Endothelial cell of umbilical vein (primary cell): ENCODE measurements around the gene HSPA12A. TPM values are rescaled to one million over a fixed set of nuclear protein-coding genes. Genes with fewer than 3 reads are reported as not detected.

Source experiments
- BruUV-seq: library from RNA; stranded (reverse); fragments of 400-500 nt; replicated peaks from 2 replicates; lab custom pipeline; 2021; lab: Mats Ljungman, UMichigan
- CTCF ChIA-PET: fragments of 300-600, 350-600 bp; sonication (Branson Sonifier 250); formaldehyde crosslinking; loops from one replicate; lab custom pipeline; 2021; ENCODE audit warnings: antibody characterized with exemption, inconsistent platforms; lab: Charles Lee
- POLR2A ChIA-PET: fragments of 300-600, 350-600 bp; sonication (Branson Sonifier 250); formaldehyde crosslinking; loops from one replicate; lab custom pipeline; 2021; ENCODE audit warnings: antibody characterized with exemption, inconsistent platforms; lab: Charles Lee
- DNase-seq: peaks from one replicate; pipeline ENCODE4 v3.0.0-alpha.2; 2011; ENCODE audit warnings: low read depth, low spot score
- FAIRE-seq: peaks from 2 replicates; lab custom pipeline; 2011; peaks lifted over from hg19 to GRCh38; lab: Jason Lieb, UNC
- H2AFZ ChIP-seq: 2 replicates; pipeline ENCODE4 v1.6.0; 2012; ENCODE audit warnings: low read depth, low read length, control low read depth, inconsistent platforms
- H3K27ac ChIP-seq: 2 replicates; pipeline ENCODE4 v1.5.1; 2011; ENCODE audit warnings: low read depth, mild to moderate bottlenecking, control low read depth, low read length, moderate library complexity; ENCODE audit not compliant: insufficient read depth
- H3K27me3 ChIP-seq, 2 experiments: 2 replicates each; pipeline versions ENCODE4 v1.6.0 to v1.6.1; 2011; ENCODE audit warnings: low read length in 2 of 2, mixed read lengths in 1 of 2; ENCODE audit not compliant: control insufficient read depth in 2 of 2, insufficient read depth in 2 of 2
- H3K36me3 ChIP-seq, 2 experiments: 2 replicates in 1 of 2; 3 replicates in 1 of 2; pipeline ENCODE4 v1.5.1; 2011; ENCODE audit warnings: low read length in 2 of 2, mild to moderate bottlenecking in 1 of 2, moderate library complexity in 1 of 2; ENCODE audit not compliant: control insufficient read depth in 2 of 2, insufficient read depth in 2 of 2; ENCODE audit errors: extremely low read depth in 1 of 2
- H3K4me1 ChIP-seq: 3 replicates; pipeline ENCODE4 v1.5.1; 2011; ENCODE audit warnings: mild to moderate bottlenecking, low read length; ENCODE audit not compliant: control insufficient read depth, insufficient read depth; ENCODE audit errors: extremely low read depth
- H3K4me2 ChIP-seq: 2 replicates; pipeline ENCODE4 v1.6.1; 2011; ENCODE audit warnings: low read length, control low read depth, mixed read lengths; ENCODE audit not compliant: insufficient read depth
- H3K4me3 ChIP-seq, 3 experiments: fragments of 200-600 bp in 1 of 3; sonication (generic), shearing (Covaris generic) in 1 of 3; replicated peaks in 1 of 3; 2 replicates each; pipeline ENCODE4 v1.5.1; 2011 to 2016; ENCODE audit warnings: control low read depth in 3 of 3, low read length in 3 of 3, mild to moderate bottlenecking in 2 of 3, inconsistent platforms in 1 of 3, low read depth in 1 of 3, moderate library complexity in 1 of 3; ENCODE audit not compliant: insufficient read depth in 1 of 3
- H3K79me2 ChIP-seq: 2 replicates; pipeline ENCODE4 v1.6.0; 2012; ENCODE audit warnings: low read length, inconsistent platforms; ENCODE audit not compliant: control insufficient read depth, insufficient read depth
- H3K9ac ChIP-seq: replicated peaks from 2 replicates; pipeline ENCODE3; 2011; ENCODE audit warnings: low read length, control low read depth; ENCODE audit not compliant: insufficient read depth; ENCODE audit errors: extremely low read depth
- H3K9me1 ChIP-seq: replicated peaks from 3 replicates; pipeline ENCODE4 v1.6.0; 2011; ENCODE audit warnings: mild to moderate bottlenecking, low read length; ENCODE audit not compliant: control insufficient read depth, insufficient read depth; ENCODE audit errors: extremely low read depth
- H3K9me3 ChIP-seq: replicated peaks from 2 replicates; pipeline ENCODE4 v1.5.1; 2012; ENCODE audit warnings: low read length, inconsistent platforms; ENCODE audit not compliant: control insufficient read depth, insufficient read depth
- H4K20me1 ChIP-seq: replicated peaks from 2 replicates; pipeline ENCODE3; 2011; ENCODE audit warnings: mild to moderate bottlenecking, low read length; ENCODE audit not compliant: control insufficient read depth, insufficient read depth; ENCODE audit errors: extremely low read depth
- EZH2 ChIP-seq: IDR thresholded peaks from 2 replicates; pipeline ENCODE4 v1.6.1; 2012; ENCODE audit warnings: borderline replicate concordance, low read depth, mild to moderate bottlenecking, moderate library complexity, low read length, inconsistent platforms; ENCODE audit not compliant: severe bottlenecking
- FOS ChIP-seq: IDR thresholded peaks from 2 replicates; pipeline ENCODE4 v1.6.1; 2011; ENCODE audit warnings: mild to moderate bottlenecking, low read length, moderate library complexity, borderline replicate concordance; ENCODE audit not compliant: insufficient read depth
- GATA2 ChIP-seq: IDR thresholded peaks from 2 replicates; pipeline ENCODE4 v1.7.0; 2011; ENCODE audit warnings: low read depth, mild to moderate bottlenecking, moderate library complexity, mixed read lengths, low read length; ENCODE audit not compliant: insufficient read length, insufficient read depth
- JUN ChIP-seq: IDR thresholded peaks from 2 replicates; pipeline ENCODE4 v1.6.1; 2011; ENCODE audit warnings: borderline replicate concordance, low read depth; ENCODE audit not compliant: insufficient read length, insufficient read depth
- MYC ChIP-seq: IDR thresholded peaks from one replicate; pipeline ENCODE4 v1.6.1; 2011; ENCODE audit warnings: mild to moderate bottlenecking, low read depth, low read length
- POLR2A ChIP-seq: IDR thresholded peaks from 2 replicates; pipeline ENCODE4 v1.6.1; 2012; ENCODE audit warnings: low read depth, mild to moderate bottlenecking, control low read depth, low read length
- POLR2AphosphoS5 ChIP-seq: IDR thresholded peaks from 2 replicates; pipeline ENCODE4 v1.6.1; 2012; ENCODE audit warnings: low read depth, mild to moderate bottlenecking, control low read depth, low read length, moderate library complexity; ENCODE audit not compliant: insufficient read depth
- dilution Hi-C: fragments of 300-500 bp; cut with MboI; formaldehyde crosslinking; loops from one replicate; pipeline ENCODE4 v1.15.0; 2019; ENCODE audit warnings: low sequenced_read_pairs; ENCODE audit not compliant: extremely low pct_ligation_motif_present
- intact Hi-C: fragments of 100-400 bp; cut with micrococcal nuclease; formaldehyde crosslinking; loops from one replicate; pipeline ENCODE4 v1.10.0; 2022
- polyA plus RNA-seq, 4 experiments: library from polyadenylated mRNA; depleted of rRNA in 3 of 4; stranded (reverse) in 3 of 4; unstranded in 1 of 4; fragments of >200 nt; gene quantifications; 2 replicates each; pipeline versions ENCODE4 v1.2.1 to v1.2.3, GENCODE V29; 2011 to 2012; ENCODE audit warnings: missing spikeins in 1 of 4
- total RNA-seq: library from RNA; stranded (reverse); gene quantifications from 2 replicates; pipeline ENCODE4 v1.2.3, GENCODE V29; 2021
- TF ChIP-seq, protein P1 (sequence below), 2 donors: IDR thresholded peaks; 1 replicate in 1 of 2; 2 replicates in 1 of 2; pipeline ENCODE4 v1.5.1; 2011; ENCODE audit warnings: low read length in 2 of 2, mild to moderate bottlenecking in 2 of 2, moderate library complexity in 2 of 2, control low read depth in 1 of 2, inconsistent platforms in 1 of 2, low read depth in 1 of 2; ENCODE audit not compliant: insufficient read depth in 1 of 2; ENCODE audit errors: extremely low read depth in 1 of 2
- TF ChIP-seq, protein P2 (sequence below): IDR thresholded peaks from 2 replicates; pipeline ENCODE4 v1.6.1; 2011; ENCODE audit not compliant: insufficient read depth, insufficient read length

Gene HSPA12A
- total and polyA plus RNA-seq, 2 donors (not counting 3 experiments of a cell fraction or from before 2014, with no cell fraction given), result 0.22 to 0.29 TPM

DNA sequence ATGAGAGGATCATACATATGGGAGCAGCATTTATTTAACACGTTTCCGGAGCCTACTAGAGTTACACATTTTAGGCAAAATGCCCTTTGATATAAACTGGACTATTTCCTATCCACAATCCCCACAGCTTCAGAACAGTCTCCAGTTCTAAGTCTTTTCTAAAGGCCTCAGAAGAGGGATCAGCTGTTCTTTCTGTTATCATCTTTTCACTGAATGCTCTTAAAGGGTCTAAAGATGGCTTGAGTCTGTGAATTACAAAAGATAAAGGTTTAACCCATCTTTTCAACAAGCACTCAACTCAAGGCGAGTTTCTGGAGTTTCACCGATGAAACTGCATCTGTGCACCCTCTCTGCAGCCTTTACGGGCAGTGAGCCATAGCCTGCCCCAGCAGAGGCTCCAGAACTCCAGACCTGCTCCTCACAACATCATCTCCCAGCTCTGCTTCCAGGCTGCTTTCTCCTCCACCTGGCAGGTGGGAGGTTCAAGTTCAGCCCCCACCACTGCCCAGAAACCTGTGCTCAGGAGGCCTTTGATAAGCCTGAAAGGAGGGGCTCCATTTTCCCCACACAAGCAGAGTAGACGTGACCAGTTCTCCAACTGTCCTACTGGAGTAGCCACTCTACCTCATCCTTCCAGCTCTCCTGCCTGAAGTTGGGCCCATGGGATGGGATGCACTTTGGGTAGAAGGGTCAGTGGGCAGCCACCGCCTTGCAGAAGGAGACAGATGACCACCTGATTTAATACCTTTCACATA lies 53.4 kb downstream of the HSPA12A start:
- no peak for DNase-seq
- Histone ChIP-seq H3K4me1 (no peaks in the 10 kb centered on the region), H4K20me1 (no peaks in the 10 kb centered on the region), H3K9ac (no peak overlapping the region), H3K9me1 (no peaks in the 10 kb centered on the region), H3K79me2 (no peaks in the 10 kb centered on the region), H3K9me3 (no peaks in the 10 kb centered on the region), H3K4me2 (no peak overlapping the region), H3K4me3 (no peak overlapping the region), H3K27me3 (no peaks in the 10 kb centered on the region), H3K36me3 (no peaks in the 10 kb centered on the region), H2AFZ (no peak overlapping the region), H3K27ac (no peak overlapping the region)
- ChIA-PET POLR2A (no interaction called here), CTCF (interaction anchor here (1.3 to 3.2 kb wide), 3 partner anchors 99 to 486 kb away, joined by 3 to 19 read pairs (median 4); no protein-coding TSS in a partner anchor)
- BruUV-seq, result no TSS peak
- intact Hi-C loops (no loop called here), dilution Hi-C loops (no loop called here)
- no peak for FAIRE-seq
- TF ChIP-seq MYC (no peak), EZH2 (no peak), FOS (no peak), JUN (no peak), GATA2 (no peak), POLR2A (no peak), POLR2AphosphoS5 (no peak)
- TF ChIP-seq, protein P1, sequence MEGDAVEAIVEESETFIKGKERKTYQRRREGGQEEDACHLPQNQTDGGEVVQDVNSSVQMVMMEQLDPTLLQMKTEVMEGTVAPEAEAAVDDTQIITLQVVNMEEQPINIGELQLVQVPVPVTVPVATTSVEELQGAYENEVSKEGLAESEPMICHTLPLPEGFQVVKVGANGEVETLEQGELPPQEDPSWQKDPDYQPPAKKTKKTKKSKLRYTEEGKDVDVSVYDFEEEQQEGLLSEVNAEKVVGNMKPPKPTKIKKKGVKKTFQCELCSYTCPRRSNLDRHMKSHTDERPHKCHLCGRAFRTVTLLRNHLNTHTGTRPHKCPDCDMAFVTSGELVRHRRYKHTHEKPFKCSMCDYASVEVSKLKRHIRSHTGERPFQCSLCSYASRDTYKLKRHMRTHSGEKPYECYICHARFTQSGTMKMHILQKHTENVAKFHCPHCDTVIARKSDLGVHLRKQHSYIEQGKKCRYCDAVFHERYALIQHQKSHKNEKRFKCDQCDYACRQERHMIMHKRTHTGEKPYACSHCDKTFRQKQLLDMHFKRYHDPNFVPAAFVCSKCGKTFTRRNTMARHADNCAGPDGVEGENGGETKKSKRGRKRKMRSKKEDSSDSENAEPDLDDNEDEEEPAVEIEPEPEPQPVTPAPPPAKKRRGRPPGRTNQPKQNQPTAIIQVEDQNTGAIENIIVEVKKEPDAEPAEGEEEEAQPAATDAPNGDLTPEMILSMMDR (IDR thresholded peaks at IDR 0.05; ENCODE audit: extremely low read depth in 1 of 2, insufficient read depth in 1 of 2, low read depth in 1 of 2, low read length in 2 of 2), result no peak
- TF ChIP-seq, protein P2, sequence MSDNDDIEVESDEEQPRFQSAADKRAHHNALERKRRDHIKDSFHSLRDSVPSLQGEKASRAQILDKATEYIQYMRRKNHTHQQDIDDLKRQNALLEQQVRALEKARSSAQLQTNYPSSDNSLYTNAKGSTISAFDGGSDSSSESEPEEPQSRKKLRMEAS, result no peak
